ENCODE data around the gene MECP2.

DNA sequence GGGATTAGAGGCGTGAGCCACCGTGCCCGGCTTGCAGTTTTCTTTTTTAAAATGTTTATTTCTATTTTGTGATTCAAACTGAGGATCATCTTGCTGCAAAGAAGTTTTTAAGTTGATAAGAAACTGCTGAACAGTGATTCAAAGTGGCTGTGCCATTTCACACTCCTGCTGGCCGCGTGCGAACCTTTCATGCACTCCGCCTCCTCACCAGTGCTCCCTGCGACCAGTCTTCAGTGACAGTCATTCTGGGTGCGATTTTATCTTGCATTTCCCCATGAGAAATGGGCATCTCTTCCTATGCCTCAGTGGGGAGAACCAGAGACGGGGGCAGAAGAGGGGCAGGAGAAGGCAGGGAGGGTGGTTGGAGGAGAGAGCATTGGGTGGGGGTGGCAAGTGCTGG is 103.5 kb downstream of the MECP2 start:
- TF ChIP-seq, protein P1, sequence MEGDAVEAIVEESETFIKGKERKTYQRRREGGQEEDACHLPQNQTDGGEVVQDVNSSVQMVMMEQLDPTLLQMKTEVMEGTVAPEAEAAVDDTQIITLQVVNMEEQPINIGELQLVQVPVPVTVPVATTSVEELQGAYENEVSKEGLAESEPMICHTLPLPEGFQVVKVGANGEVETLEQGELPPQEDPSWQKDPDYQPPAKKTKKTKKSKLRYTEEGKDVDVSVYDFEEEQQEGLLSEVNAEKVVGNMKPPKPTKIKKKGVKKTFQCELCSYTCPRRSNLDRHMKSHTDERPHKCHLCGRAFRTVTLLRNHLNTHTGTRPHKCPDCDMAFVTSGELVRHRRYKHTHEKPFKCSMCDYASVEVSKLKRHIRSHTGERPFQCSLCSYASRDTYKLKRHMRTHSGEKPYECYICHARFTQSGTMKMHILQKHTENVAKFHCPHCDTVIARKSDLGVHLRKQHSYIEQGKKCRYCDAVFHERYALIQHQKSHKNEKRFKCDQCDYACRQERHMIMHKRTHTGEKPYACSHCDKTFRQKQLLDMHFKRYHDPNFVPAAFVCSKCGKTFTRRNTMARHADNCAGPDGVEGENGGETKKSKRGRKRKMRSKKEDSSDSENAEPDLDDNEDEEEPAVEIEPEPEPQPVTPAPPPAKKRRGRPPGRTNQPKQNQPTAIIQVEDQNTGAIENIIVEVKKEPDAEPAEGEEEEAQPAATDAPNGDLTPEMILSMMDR (IDR thresholded peaks at IDR 0.05) = no peak
- TF ChIP-seq POLR2AphosphoS5 (IDR thresholded peaks at IDR 0.05) = no peak

All from breast epithelium (tissue), 3 donors.